IPS-20b (cell line): ENCODE results near the gene PSMD13.
"Not testable (repeated sequence)": the region's sequence is repeated elsewhere in the genome, so short reads cannot be mapped to it uniquely, and the experiment has no call there.

ENCODE experiments used
- H3K27ac ChIP-seq: one replicate; pipeline ENCODE4 v1.5.1; 2013; ENCODE audit warnings: low read length
- H3K27me3 ChIP-seq: 2 replicates; pipeline ENCODE4 v1.6.1; 2013; ENCODE audit warnings: mild to moderate bottlenecking, low read length, inconsistent platforms; ENCODE audit not compliant: insufficient read depth
- H3K36me3 ChIP-seq: 2 replicates; pipeline ENCODE4 v1.6.1; 2013; ENCODE audit warnings: low read depth, mild to moderate bottlenecking, inconsistent platforms, low read length, moderate library complexity; ENCODE audit not compliant: insufficient read depth
- H3K4me1 ChIP-seq: 2 replicates; pipeline ENCODE4 v1.6.1; 2013; ENCODE audit warnings: mild to moderate bottlenecking, control low read depth, inconsistent platforms, low read length, moderate library complexity; ENCODE audit not compliant: insufficient read depth
- H3K4me3 ChIP-seq: 2 replicates; pipeline ENCODE4 v1.5.1; 2013; ENCODE audit warnings: mild to moderate bottlenecking, low read length, inconsistent platforms
- H3K9ac ChIP-seq: 2 replicates; pipeline ENCODE4 v1.6.1; 2013; ENCODE audit warnings: low read depth, mild to moderate bottlenecking, inconsistent platforms, low read length, moderate library complexity
- H3K9me3 ChIP-seq: 2 replicates; pipeline ENCODE4 v1.6.1; 2013; ENCODE audit warnings: mild to moderate bottlenecking, low read depth, low read length, inconsistent platforms; ENCODE audit not compliant: insufficient read depth

Gene PSMD13

DNA sequence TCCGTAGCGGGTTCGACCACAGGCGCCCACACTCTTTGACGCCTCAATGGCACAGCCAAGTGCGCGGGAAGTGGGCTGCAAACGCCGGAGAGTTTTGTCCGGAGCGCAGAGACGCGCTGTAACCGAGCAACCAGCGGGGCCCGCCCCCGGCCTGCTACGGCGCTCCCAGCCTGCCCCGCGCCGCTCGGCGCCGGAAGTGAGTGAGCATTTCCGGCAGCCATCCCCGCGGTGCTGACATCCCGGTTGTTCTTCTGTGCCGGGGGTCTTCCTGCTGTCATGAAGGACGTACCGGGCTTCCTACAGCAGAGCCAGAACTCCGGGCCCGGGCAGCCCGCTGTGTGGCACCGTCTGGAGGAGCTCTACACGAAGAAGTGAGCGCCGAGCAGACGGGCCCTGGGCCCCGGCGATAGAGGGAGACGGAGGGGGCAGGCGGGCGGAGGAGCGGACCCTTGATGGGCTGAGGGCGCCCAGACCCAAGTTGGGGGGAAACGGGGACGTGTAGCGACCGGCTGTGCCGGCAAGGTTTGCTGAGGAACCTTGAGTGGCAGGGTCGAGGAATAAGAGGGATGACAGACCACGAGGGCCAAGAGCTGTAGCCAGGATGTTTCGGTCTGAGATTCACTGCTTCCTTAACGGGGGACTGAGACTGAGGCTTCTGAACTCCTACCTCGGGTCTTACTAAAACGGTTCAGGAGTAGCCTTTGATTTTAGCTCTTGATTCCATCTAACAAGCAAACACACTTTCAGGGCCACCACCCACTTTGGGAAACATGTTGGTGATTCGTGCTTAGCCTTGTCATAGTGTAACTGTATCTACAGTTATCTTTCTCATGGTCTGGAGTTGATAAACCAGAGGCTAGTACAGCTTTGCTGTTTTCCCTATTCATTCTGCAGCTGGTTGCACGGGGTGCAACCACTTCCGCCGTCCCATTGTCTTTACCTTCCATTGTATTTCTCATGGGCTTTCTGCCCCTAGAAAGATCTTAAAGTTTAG, at the start of gene PSMD13:
Gene PSMD13, plus strand, starts transcription at position 203 of the 994 bp plus-strand sequence. Its CDS starts 74 bp downstream, at position 277.
- Histone ChIP-seq H3K27ac (peak within 1 kb of the TSS; percentile 92), H3K9ac (peak within 1 kb of the TSS; percentile 94), H3K9me3 (no peaks in the 10 kb centered on the region), H3K4me1 (0 out of 2 replicates have a peak, but pooled peaks cover 4% of the 10 kb centered on the region), H3K4me3 (peak within 1 kb of the TSS; percentile 100), H3K27me3 (peaks cover 6% of the 10 kb centered on the region), H3K36me3 (peaks cover 27% of the 10 kb centered on the region)

DNA sequence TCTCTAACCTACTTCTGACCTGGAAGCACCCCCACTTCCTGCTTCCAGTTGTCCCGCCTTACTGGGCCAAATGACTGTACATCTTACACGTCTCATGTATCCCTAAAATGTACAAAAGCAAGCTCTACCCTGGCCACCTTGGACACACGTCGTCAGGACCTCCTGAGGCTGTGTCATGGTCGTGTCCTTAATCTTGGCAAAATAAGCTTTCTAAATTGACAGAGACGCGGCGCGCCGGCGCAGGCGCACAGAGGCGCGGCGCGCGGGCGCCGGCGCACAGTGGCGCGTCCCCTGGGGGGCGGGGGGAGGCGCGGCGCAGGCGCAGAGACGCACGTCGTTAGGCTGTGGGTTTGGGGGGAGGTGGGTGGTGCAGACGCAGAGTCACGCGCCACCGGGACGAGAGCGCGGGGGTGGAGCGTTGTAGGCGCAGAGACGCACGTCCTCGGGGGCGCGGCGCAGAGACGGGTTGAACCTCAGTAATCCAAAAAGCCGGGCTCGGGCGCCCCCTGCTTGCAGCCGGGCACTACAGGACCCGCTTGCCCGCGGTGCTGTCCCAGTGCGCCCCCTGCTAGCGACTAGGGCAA, 47.5 kb upstream of the PSMD13 start:
- H3K9ac ChIP-seq, H3K27ac ChIP-seq, H3K4me1 ChIP-seq, H3K4me3 ChIP-seq, H3K36me3 ChIP-seq, H3K27me3 ChIP-seq, H3K9me3 ChIP-seq: not testable (repeated sequence)

GRCh38 chr11:189843-190311, 46.9 kb upstream of the PSMD13 start:
- H3K9me3 ChIP-seq, H3K27me3 ChIP-seq, H3K4me3 ChIP-seq, H3K9ac ChIP-seq, H3K4me1 ChIP-seq, H3K27ac ChIP-seq, H3K36me3 ChIP-seq: not testable (repeated sequence)

GRCh38 chr11:190546-190945, 46.2 kb upstream of the PSMD13 start:
- not testable (repeated sequence) for H3K9me3 ChIP-seq, H3K36me3 ChIP-seq, H3K4me1 ChIP-seq, H3K27ac ChIP-seq, H3K27me3 ChIP-seq, H3K9ac ChIP-seq, H3K4me3 ChIP-seq

DNA sequence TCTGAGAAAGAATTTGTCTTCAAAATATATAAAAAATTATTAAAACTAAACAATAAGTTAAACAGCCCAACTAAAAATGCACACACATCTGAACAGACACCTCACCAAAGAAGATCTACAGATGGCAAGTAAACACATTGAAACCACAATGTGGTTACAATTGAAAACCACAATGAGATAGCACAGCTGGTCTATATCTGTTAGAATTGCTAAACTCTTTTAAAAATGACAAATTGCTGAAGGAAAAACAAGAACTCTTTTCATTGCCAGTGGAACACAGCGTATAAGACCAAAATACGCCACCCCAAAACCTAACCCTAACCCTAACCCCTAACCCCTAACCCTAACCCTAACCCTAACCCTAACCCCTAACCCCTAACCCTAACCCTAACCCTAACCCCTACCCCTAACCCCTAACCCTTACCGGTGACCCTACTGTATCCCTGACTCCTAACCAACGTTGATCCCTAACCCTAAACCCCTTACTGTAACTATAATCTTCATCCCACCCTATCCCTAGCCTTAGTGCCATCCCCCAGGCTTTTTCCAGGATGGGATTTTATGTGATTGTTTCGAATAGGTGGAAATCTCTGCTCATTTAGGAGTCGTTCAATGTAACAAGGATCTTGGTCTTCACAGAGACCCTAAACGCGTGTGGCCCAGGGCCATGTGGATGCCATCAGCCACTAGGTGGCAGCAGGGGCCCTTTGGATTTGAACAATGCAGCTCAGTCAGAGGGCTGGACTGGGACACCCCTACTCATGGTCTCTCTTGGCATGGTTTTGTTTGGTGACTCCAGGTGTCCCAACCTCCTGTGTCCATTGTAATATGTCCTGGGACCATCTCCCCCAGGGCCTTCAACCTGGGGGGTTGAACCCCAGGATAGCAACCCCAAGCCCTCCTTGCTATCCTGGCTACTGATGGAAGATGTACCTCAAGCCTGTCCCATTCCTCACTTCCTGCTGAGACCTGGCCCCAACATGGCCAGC, 45.0 kb upstream of the PSMD13 start:
- H3K9me3 ChIP-seq, H3K9ac ChIP-seq, H3K27ac ChIP-seq, H3K36me3 ChIP-seq, H3K4me1 ChIP-seq, H3K4me3 ChIP-seq, H3K27me3 ChIP-seq: not testable (repeated sequence)

DNA sequence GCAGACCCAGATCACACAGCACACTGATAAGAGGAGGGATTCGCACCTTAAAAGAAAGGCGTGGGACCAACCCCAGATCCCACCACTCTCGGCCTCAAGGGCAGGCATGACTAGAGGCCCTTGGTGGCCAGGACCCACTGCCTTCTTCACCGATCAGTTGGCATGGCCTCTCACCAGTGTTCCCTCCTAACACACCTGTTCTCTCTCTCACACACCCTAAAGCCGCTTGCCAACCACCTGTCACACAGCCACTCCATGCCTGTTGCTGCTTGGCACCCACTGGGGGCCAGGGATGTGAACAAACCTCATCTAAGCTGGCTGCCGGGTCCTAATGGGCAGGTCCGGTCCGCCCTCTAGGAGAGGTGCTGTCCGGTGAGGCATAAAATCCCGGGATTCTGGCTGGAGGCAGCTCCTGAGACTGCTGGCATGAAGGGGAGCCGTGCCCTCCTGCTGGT, 44.1 kb upstream of the PSMD13 start, which contains the start of gene SCGB1C1:
Gene SCGB1C1, plus strand, starts transcription at position 405 of the 455 bp plus-strand sequence. Its CDS starts 22 bp downstream, at position 427.
- not testable (repeated sequence) for H3K27me3 ChIP-seq, H3K27ac ChIP-seq, H3K9ac ChIP-seq, H3K4me3 ChIP-seq, H3K4me1 ChIP-seq, H3K36me3 ChIP-seq, H3K9me3 ChIP-seq

- H3K4me1 ChIP-seq, H3K27me3 ChIP-seq, H3K9ac ChIP-seq, H3K36me3 ChIP-seq, H3K4me3 ChIP-seq, H3K27ac ChIP-seq, H3K9me3 ChIP-seq: not testable (repeated sequence)
Measured at GRCh38 chr11:193481-193880, 43.3 kb upstream of the PSMD13 start.

GRCh38 chr11:196786-197731, 39.7 kb upstream of the PSMD13 start:
- H3K36me3 ChIP-seq, result no peaks in the 10 kb centered on the region
- no peaks in the 10 kb centered on the region for H3K4me1 ChIP-seq
- no peak overlapping the region for H3K4me3 ChIP-seq
- no peak overlapping the region for H3K27ac ChIP-seq
- H3K9ac ChIP-seq, result no peak overlapping the region
- no peaks in the 10 kb centered on the region for H3K27me3 ChIP-seq
- no peaks in the 10 kb centered on the region for H3K9me3 ChIP-seq

- Histone ChIP-seq H3K4me3 (no peak overlapping the region), H3K27ac (no peak overlapping the region), H3K4me1 (no peaks in the 10 kb centered on the region), H3K27me3 (no peaks in the 10 kb centered on the region), H3K9me3 (no peaks in the 10 kb centered on the region), H3K36me3 (no peaks in the 10 kb centered on the region), H3K9ac (no peak overlapping the region)
Measured at GRCh38 chr11:197741-198235, 39.0 kb upstream of the PSMD13 start.

DNA sequence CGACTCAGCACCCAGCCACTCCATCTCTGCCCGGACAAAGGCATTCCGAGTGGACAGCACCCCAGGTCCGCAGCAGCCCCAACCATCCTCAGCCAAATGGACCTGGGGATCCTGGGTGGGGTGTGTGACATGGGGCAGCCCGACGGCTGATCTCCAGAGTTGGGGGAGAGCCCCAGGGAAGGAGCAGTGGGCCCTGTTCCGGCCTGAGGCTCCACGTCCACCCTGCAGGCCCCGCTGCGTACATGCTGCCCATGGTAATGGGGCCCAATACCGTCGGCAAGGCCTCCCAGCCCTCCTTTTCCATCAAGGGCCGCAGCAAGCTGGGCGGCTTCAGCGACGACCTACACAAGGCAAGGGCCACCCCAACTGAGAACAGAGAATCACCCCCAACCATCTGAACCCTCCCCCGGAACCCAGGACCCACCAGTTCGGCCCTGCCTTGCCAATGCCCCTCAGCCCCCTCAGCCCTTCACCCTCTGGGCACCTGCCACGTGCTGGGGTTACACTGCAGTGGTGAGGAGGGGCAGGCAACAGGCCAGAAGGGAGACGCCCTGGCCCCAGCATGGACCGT, 38.5 kb upstream of the PSMD13 start:
- Histone ChIP-seq H3K4me3 (no peak overlapping the region), H3K9ac (no peak overlapping the region), H3K27ac (no peak overlapping the region), H3K4me1 (no peaks in the 10 kb centered on the region), H3K9me3 (no peaks in the 10 kb centered on the region), H3K36me3 (no peaks in the 10 kb centered on the region), H3K27me3 (no peaks in the 10 kb centered on the region)
